ENCODE measurements around the gene IL1RAP. TPM values are rescaled to one million over a fixed set of nuclear protein-coding genes. Genes with fewer than 3 reads are reported as not detected.
"Not testable (repeated sequence)": the region's sequence is repeated elsewhere in the genome, so short reads cannot be mapped to it uniquely, and the experiment has no call there.

The IL1RAP gene
- total RNA-seq, 2 donors from 2014 or later: 13.6 to 24.4 TPM

DNA sequence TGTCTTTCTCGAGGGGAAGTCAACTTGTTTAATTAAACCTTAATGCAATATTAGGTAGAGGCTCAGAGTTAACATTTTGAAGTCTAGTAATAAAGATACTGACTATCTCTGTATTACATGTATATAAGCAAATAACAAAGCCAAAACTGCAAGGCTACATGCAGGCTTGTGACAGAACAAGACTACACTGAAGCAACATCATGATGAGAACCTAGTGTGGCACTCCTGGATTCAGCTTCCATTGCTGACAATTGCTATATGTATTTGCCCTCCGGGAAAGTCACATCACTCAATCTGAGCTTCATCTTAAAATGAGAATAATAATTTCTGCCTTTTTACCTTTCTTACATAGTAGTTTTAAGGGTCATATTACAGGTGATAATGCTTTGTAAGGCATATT is 15.6 kb upstream of the IL1RAP start:
- DNase-seq (ENCODE audit: low spot score in 2 of 2) (no peak), ATAC-seq (no peak)
- H3K9me3 Mint-ChIP-seq: peaks cover under 1 to 3% of the 10 kb centered on the region in 2 donors
- peaks cover 5 to 6% of the 10 kb centered on the region in 2 donors for H3K36me3 Mint-ChIP-seq
- no peak overlapping the region for H3K27ac Mint-ChIP-seq

DNA sequence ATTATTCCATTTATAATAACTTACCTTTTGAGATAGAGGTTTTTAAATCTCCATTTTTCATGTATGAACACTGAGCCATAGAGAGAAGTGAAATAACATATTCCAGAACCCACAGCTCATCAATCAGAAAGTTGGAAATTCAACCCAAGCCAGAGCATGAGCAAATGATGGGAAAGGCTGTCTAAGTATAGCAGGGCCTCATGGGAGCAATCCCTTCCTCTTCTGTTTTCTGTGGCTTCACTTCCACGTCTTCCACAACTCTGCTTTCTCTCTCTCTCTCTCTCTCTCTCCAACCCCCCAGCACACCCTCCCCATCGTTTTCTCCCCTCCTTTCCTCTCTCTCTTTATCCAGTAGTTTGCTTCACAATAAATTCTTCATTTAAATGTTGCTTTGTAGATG is 14.8 kb upstream of the IL1RAP start:
- H3K36me3 Mint-ChIP-seq: peaks cover under 1% of the 10 kb centered on the region in 2 donors
- DNase-seq (ENCODE audit: low spot score in 2 of 2) (no peak), ATAC-seq (no peak)
- H3K9me3 Mint-ChIP-seq: no peaks in the 10 kb centered on the region
- H3K27ac Mint-ChIP-seq: no peak overlapping the region

DNA sequence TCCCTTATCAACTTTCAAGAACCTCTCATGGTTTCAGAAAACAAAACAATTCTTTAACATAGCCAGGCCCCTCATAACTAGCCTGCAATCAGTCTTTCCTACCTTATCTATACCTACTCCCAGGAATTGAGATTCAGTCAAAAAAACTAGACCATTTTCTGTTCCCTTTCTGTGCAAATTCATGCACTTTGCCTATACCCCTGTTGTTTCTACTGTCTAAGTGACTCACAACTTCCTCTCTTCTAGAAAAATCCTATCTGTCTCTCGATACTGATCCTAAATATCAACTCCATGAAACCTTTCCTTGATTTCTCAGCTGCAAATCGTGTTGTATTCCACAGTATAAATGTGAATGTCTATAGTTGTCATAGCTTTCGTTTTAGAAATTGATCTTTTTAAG is 10.9 kb upstream of the IL1RAP start:
- ATAC-seq: no peak
- H3K27ac Mint-ChIP-seq: no peak overlapping the region
- no peaks in the 10 kb centered on the region for H3K9me3 Mint-ChIP-seq
- DNase-seq (ENCODE audit: low spot score in 2 of 2): no peak
- H3K36me3 Mint-ChIP-seq: no peaks in the 10 kb centered on the region

DNA sequence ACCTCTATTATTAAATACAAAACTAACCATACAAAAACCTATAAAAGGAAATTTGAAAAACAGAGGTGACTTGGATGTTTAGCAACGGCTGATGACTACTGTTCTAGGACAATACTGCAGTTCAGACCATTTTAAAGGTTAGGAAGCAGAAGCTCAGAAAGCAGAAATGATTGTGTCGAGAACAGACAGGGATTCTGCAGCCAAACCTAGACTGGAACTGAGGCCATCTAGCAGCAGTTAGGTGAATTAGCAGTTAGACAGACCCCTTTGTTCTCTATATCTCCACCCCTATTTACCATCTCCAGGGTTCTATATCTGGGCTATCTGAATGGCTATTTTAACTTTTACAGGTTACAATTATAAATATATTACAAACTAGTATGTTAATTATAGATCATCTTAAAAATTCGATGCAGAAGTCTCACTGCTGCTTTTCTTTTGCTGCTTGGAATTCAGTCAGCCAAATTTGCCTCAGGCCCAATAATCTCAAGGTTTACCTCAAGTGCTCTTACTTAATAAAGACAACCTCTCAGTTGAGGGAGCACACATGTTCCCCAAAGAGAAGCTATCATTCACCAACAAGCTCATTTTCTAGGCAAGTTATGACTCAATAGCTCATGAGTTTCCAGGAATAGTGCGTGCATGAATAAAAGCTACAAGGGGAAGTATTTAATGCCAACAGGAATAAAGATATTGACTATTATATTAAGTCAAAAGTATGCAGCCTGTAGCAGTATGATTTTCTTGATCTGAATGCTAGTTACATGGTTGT is 9.3 kb upstream of the IL1RAP start:
- no peak overlapping the region for H3K27ac Mint-ChIP-seq
- no peaks in the 10 kb centered on the region for H3K9me3 Mint-ChIP-seq
- DNase-seq (ENCODE audit: low spot score in 2 of 2) (no peak), ATAC-seq (peak in 1 of 2 donors; percentile 38)
- H3K36me3 Mint-ChIP-seq: no peaks in the 10 kb centered on the region

DNA sequence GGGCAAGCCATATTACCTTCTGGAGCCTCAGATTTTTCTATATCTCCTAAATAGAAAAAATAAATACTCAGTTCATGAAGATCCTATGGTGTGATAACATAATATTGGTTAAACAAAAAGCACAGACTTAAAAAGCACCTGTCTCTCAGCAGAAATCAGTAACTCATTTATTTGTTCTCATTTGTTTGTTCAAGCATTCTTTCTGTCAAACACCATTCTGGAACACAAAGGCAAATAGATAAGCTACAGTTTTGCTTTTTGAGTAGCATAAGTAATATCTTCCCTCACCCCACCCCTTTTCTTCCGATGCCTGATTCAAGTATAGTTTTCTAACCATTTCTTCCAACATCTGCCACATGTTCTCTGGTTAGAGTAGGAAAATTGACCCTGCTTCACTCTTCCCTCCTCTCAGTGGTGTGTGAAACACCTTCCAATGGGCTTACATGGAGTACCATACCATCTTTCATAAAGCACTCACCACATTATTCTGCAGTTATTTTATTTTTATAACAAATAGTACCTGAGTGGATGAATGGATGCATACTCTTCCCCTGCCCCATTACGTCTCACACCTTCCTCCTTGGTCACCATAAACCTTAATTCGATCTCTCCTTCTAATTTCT is 8.4 kb upstream of the IL1RAP start:
- DNase-seq (ENCODE audit: low spot score in 2 of 2) (no peak), ATAC-seq (no peak)
- H3K27ac Mint-ChIP-seq: no peak overlapping the region

DNA sequence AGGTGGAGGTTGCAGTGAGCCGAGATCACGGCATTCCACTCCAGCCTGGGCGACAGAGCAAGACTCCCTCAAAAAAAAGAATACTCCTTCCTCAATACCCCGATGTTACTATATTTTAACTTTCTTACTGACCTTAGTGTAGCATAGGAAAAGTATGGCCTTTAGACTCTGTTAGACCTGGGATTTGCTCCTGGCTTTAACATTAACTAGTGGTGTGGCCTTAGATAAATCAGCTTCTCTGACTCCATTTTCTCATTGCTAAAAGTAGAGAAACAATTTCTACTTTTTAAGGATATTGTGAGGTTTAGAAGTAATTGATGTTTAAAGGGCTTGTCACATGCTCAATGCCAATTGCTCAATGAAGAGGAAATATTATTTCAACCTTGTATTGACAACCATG is 7.6 kb upstream of the IL1RAP start:
- H3K27ac Mint-ChIP-seq: no peak overlapping the region
- DNase-seq (ENCODE audit: low spot score in 2 of 2) (no peak), ATAC-seq (no peak)
- no peaks in the 10 kb centered on the region for H3K9me3 Mint-ChIP-seq
- H3K36me3 Mint-ChIP-seq: no peaks in the 10 kb centered on the region

More for the DNA sequence above, 8.4 kb upstream of the IL1RAP start:
- Mint-ChIP-seq H3K36me3 (no peaks in the 10 kb centered on the region), H3K9me3 (no peaks in the 10 kb centered on the region)

DNA sequence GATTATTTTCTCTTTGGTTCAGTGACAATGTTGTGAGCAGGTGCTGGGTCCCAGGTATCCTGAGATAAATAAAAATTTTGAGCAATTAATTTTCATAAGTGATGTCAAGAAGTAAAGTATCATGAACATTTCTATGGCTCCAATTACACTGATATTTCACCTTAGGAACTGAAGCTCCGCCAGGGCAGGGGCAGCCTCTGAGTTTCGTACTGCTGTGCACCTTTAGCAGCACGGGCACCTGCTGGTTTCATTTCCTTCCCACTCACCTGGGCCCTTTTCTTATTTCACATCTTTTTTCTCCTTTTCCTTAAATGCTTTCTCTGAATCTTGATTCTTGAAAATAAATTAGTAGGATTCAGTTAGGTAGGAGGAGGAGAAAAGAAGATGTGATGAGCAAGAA is 1.2 kb upstream of the IL1RAP start:
- ATAC-seq (no peak), DNase-seq (ENCODE audit: low spot score in 2 of 2) (no peak)
- Mint-ChIP-seq H3K36me3 (peaks cover 0 to 10% of the 10 kb centered on the region in 2 donors), H3K27ac (peak overlapping the region in 1 of 2 donors; percentile 84), H3K9me3 (no peaks in the 10 kb centered on the region)

DNA sequence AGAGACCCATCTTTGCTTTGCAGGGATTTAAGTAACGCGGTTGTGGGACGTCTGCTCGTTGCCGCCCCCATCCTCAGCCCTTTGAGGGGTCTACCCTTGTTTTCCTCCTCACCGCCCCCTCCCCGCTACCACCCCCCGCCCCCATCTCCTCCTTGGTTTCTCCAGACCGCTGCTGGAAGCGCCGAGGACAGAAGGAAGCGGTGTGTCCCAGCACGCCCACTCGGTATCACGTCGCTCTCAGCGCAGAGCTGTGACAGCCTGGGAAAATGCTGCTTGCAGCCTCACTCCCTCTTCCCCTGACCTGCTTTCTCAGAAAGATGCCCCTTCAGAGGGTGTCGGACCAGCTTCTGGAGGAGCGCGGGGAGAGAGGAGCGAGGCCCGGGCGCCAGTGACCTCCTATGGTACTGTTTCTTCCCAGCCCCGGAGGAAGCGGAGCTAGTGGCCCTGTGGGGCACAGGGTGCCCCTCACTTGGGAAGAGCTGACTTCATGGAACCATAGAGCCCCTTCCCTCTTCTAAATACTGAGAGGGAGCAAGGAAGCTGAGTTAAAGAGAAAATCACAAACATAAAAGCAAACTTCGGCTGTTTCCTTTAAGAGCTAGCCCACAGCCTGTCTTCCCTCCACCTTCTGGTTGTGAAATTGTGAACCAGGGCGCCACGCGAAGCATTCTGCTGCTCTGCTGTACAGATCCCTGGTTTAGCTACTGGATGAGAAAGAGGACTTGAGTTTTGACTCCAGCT is 698 bp downstream of the IL1RAP start:
- Mint-ChIP-seq H3K27ac (peak overlapping the region in 1 of 2 donors; percentile 84), H3K9me3 (peaks cover 0 to 4% of the 10 kb centered on the region in 2 donors), H3K36me3 (peaks cover 7 to 26% of the 10 kb centered on the region in 2 donors)
- ATAC-seq (peak; percentile 15 to 29), DNase-seq (ENCODE audit: low spot score in 2 of 2) (peak; percentile 16 to 58)

DNA sequence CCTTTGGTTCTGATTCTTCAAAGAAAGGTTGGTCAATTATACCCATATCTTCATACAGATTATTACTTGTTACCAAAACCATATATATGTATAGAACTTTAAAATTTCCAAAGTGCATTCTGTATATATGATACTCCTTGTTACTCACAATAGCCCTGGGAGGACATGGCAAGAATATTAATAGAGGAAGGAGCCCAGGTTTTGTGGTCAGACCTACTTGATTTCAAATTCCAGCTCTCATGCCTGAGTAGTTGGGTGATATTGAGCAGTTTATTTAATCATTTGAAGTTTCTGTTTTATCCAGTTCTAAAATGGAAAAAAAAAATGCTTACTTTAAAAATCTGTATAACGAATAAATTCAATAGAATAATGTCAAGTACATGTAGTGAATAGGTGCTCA is 2.5 kb downstream of the IL1RAP start:
- ATAC-seq (no peak), DNase-seq (ENCODE audit: low spot score in 2 of 2) (no peak)
- H3K36me3 Mint-ChIP-seq: peaks cover 7 to 26% of the 10 kb centered on the region in 2 donors
- H3K27ac Mint-ChIP-seq: no peak overlapping the region
- H3K9me3 Mint-ChIP-seq: peaks cover 0 to 4% of the 10 kb centered on the region in 2 donors

DNA sequence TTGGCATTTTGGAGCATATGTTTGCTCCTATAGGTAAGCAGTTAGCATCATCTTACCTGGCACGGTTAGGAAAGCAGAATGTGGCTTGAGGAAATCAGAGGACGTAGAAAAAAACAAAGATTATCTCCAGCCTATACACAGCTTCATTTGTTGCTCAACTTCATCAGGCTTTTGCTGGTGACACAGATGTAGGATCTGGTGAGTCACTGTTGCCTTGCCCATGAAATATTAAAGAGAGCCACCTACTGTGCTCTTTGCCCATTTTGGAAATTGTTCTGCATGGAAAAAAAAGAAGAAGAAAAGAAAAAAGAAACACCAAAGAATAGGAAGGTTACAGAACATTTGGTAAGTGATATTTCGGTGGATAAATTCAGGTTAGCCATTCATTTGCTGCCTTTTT is 3.8 kb downstream of the IL1RAP start:
- DNase-seq (ENCODE audit: low spot score in 2 of 2) (no peak), ATAC-seq (no peak)
- Mint-ChIP-seq H3K27ac (no peak overlapping the region), H3K9me3 (peaks cover 0 to 4% of the 10 kb centered on the region in 2 donors), H3K36me3 (peaks cover 7 to 29% of the 10 kb centered on the region in 2 donors)

DNA sequence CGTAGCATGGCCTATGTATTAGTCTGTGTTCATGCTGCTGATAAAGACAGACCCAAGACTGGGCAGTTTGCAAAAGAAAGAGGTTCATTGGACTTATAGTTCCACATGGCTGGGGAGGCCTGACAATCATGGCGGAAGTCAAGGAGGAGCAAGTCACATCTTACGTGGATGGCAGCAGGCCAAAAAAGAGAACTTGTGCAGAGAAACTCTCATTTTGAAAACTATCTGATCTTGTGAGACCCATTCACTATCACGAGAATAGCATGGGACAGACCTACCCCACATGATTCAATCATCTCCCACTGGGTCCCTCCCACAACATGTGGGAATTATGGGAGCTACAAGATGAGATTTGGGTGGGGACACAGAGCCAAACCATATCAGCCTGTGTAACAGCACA is 4.6 kb downstream of the IL1RAP start:
- DNase-seq (ENCODE audit: low spot score in 2 of 2); H3K27ac Mint-ChIP-seq; H3K9me3 Mint-ChIP-seq; ATAC-seq: not testable (repeated sequence)
- H3K36me3 Mint-ChIP-seq: peaks cover 7 to 35% of the 10 kb centered on the region in 2 donors

DNA sequence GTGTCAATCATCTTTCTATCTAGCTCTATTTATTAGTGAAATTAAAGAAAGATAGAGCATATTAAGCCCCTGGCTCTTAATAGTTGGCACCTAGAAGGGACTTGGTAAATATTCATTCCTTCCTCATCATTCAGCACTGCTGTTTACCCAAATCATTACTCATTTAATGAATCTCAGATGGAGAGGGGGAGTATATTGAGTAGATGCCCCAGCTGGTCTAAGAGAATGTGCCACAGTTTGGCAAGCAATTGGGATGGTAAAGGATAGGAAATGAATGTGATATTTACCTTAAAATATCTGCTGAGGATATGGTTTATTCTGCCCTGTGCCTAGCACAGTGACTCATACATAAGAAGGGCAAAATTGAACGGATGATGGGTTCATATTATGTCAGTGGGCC is 6.0 kb downstream of the IL1RAP start:
- DNase-seq (ENCODE audit: low spot score in 2 of 2) (no peak), ATAC-seq (peak in 1 of 2 donors; percentile 13)
- Mint-ChIP-seq H3K27ac (no peak overlapping the region), H3K36me3 (peaks cover 7 to 36% of the 10 kb centered on the region in 2 donors), H3K9me3 (peaks cover 0 to 4% of the 10 kb centered on the region in 2 donors)

DNA sequence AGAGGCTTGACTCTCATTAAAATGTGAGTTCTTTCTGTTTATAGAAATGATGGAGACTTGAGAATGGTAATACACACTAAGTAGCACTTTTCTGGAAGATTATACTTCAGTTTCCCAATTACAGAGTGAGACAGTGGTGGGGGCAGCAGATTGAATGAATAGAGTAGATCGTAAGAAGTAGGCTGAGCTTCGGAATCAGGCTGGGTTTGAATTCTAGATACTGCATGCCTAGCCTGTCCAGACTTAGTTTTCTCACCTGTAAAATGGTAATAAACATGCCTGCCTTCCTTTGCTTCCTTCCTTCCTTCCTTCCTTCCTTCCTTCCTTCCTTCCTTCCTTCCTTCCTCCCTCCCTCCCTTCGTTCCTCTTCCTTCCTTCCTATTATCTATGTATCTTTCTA is 8.1 kb downstream of the IL1RAP start:
- DNase-seq (ENCODE audit: low spot score in 2 of 2) (no peak), ATAC-seq (no peak)
- Mint-ChIP-seq H3K36me3 (peaks cover 7 to 28% of the 10 kb centered on the region in 2 donors), H3K27ac (no peak overlapping the region), H3K9me3 (peaks cover 0 to 4% of the 10 kb centered on the region in 2 donors)

DNA sequence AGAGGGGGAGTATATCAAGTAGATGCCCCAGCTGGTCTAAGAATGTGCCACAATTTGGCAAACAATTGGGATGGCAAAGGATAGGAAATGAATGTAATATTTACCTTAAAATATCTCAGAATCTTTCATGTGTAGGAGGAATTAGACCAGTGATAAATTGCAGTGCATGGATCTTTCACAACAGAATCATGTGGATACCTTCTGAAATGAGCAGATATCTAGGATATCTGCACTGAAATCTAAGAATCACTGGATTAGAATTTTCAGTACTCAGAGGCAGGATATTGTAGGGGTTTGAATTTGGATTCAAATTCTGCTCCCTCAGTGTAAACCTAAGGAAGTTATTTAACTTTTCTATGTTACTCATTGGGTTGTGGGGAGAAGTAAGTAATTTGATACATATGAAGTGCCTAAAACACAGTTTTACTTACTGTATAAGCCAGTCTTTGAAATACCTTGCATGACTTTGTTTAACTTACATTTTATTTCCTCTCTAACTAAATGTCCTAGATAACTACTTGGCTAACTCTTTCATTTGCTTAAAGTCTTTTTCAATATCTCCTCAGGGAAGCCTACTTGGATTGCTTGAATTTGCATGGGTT is 8.8 kb downstream of the IL1RAP start:
- ATAC-seq (no peak), DNase-seq (ENCODE audit: low spot score in 2 of 2) (no peak)
- peaks cover 0 to 4% of the 10 kb centered on the region in 2 donors for H3K9me3 Mint-ChIP-seq
- H3K36me3 Mint-ChIP-seq: peaks cover 7 to 26% of the 10 kb centered on the region in 2 donors
- no peak overlapping the region for H3K27ac Mint-ChIP-seq

DNA sequence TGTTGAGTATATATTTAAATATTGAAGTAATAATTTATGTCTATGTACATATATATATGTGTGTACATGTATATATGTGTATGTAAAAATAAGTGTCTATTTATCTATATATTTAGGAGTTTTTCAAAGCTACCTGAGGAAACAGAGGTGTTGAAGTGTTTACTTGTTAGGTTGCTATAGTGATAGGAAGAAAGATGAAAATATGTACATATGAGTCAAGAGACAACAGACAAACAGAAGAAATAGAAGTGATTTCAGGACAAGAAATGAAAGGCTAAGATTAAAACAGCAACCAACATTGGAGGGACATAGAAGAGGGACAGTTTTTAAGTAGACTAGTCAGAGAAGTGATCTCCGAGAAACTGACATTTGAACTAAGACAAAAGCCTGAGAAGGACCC is 11.1 kb downstream of the IL1RAP start:
- ATAC-seq (peak in 1 of 2 donors; percentile 40), DNase-seq (ENCODE audit: low spot score in 2 of 2) (no peak)
- Mint-ChIP-seq H3K36me3 (peaks cover 11 to 17% of the 10 kb centered on the region in 2 donors), H3K27ac (no peak overlapping the region), H3K9me3 (no peaks in the 10 kb centered on the region)

DNA sequence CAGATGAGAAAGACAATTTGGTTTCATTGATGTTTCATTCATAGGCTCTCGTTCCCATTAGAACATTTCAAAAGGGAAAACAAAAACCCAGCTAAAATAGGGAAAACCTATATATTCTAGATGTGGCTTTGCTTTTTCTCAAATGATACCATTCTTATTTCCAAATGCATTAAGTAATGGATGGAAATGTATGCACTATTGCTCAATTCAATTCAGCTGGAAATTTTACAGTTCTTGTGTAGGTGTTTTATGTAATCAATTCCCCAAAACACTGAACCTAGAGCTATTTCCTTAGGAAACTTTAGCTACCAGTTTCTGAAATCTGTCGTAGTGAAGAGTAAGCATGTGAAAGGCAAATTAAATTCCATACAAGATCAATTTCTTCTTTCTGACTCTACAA is 11.7 kb downstream of the IL1RAP start:
- no peak overlapping the region for H3K27ac Mint-ChIP-seq
- H3K36me3 Mint-ChIP-seq: peaks cover 11 to 17% of the 10 kb centered on the region in 2 donors
- ATAC-seq (no peak), DNase-seq (ENCODE audit: low spot score in 2 of 2) (no peak)
- H3K9me3 Mint-ChIP-seq: no peaks in the 10 kb centered on the region
